HepG2 (cell line): ENCODE measurements around the gene FBLN7. TPM values are rescaled to one million over a fixed set of nuclear protein-coding genes. Genes with fewer than 3 reads are reported as not detected.
A peak's percentile ranks its signal among the peaks of the same experiment; 100 is the strongest.

Experiments used
- CHD4 ChIP-seq: fragments of 200-600 bp; sonication (generic); IDR thresholded peaks from 2 replicates; pipeline ENCODE4 v1.7.0; 2017; ENCODE audit warnings: mild to moderate bottlenecking, low read length, borderline replicate concordance
- GATAD1 ChIP-seq: IDR thresholded peaks from 2 replicates; pipeline ENCODE4 v1.6.1; 2016; ENCODE audit warnings: missing genetic modification reagents, missing compliant biosample characterization
- GRHL1 ChIP-seq: sonication (generic); formaldehyde crosslinking; conservative IDR thresholded peaks from 2 replicates; pipeline ENCODE4 v1.8.0; 2022; ENCODE audit warnings: missing genetic modification reagents
- HOXA9 ChIP-seq: sonication (generic); formaldehyde crosslinking; IDR thresholded peaks from 2 replicates; pipeline ENCODE4 v1.8.1; 2022; ENCODE audit warnings: missing genetic modification reagents, mild to moderate bottlenecking, moderate library complexity, borderline replicate concordance
- MIER3 ChIP-seq: IDR thresholded peaks from 2 replicates; pipeline ENCODE4 v1.6.1; 2016; ENCODE audit warnings: missing compliant biosample characterization, borderline replicate concordance
- NCOA5 ChIP-seq: sonication (generic); formaldehyde crosslinking; IDR thresholded peaks from 2 replicates; pipeline ENCODE4 v1.4.0; 2020; ENCODE audit warnings: missing genetic modification reagents
- NKX3-1 ChIP-seq: sonication (generic); formaldehyde crosslinking; IDR thresholded peaks from 2 replicates; pipeline ENCODE4 v1.5.0; 2020; ENCODE audit warnings: missing genetic modification reagents
- POLR2AphosphoS2 ChIP-seq: IDR thresholded peaks from 2 replicates; pipeline ENCODE4 v1.6.1; 2011; ENCODE audit warnings: low read depth, low read length, improper control_type of control experiment
- PREB ChIP-seq: sonication (generic); formaldehyde crosslinking; IDR thresholded peaks from 2 replicates; pipeline ENCODE4 v1.4.0; 2020; ENCODE audit warnings: missing genetic modification reagents
- RARA ChIP-seq: IDR thresholded peaks from 2 replicates; pipeline ENCODE4 v1.6.1; 2016; ENCODE audit warnings: missing genetic modification reagents, missing compliant biosample characterization
- SAP130 ChIP-seq: IDR thresholded peaks from 2 replicates; pipeline ENCODE4 v1.6.1; 2016; ENCODE audit warnings: low read depth
- SUZ12 ChIP-seq: fragments of 150-350 bp; IDR thresholded peaks from 2 replicates; pipeline ENCODE4 v1.6.1; 2014; ENCODE audit warnings: low read depth, low read length
- SYNCRIP ChIP-seq: fragments of 200-400 bp; formaldehyde crosslinking; IDR thresholded peaks from 2 replicates; pipeline ENCODE4 v1.6.1; 2018; ENCODE audit warnings: mild to moderate bottlenecking, low read depth, low read length; ENCODE audit not compliant: insufficient read depth
- TCF7 ChIP-seq: sonication (generic); IDR thresholded peaks from 2 replicates; pipeline ENCODE4 v1.6.1; 2016; ENCODE audit warnings: antibody characterized with exemption, low read depth
- THAP11 ChIP-seq: IDR thresholded peaks from 2 replicates; pipeline ENCODE4 v1.6.1; 2016; ENCODE audit warnings: missing biosample characterization, missing genetic modification reagents
- TRIM24 ChIP-seq: sonication (generic); formaldehyde crosslinking; IDR thresholded peaks from 2 replicates; pipeline ENCODE4 v1.8.0; 2022; ENCODE audit warnings: mild to moderate bottlenecking, missing genetic modification reagents
- YY1 ChIP-seq: IDR thresholded peaks from 2 replicates; pipeline ENCODE4 v1.6.1; 2011; ENCODE audit warnings: low read length, low read depth, moderate library complexity, mild to moderate bottlenecking; ENCODE audit not compliant: insufficient read depth, insufficient replicate concordance
- ZBTB44 ChIP-seq: sonication (generic); formaldehyde crosslinking; IDR thresholded peaks from 2 replicates; pipeline ENCODE4 v1.4.0; 2020; ENCODE audit warnings: missing genetic modification reagents
- ZNF207 ChIP-seq: fragments of 450-650 bp; IDR thresholded peaks from 2 replicates; pipeline ENCODE4 v1.6.1; 2016; ENCODE audit warnings: antibody characterized with exemption, borderline replicate concordance
- ZNF292 ChIP-seq: sonication (generic); formaldehyde crosslinking; IDR thresholded peaks from 2 replicates; pipeline ENCODE4 v1.8.1; 2022; ENCODE audit warnings: mild to moderate bottlenecking, low read depth, missing genetic modification reagents, borderline replicate concordance
- ZNF766 ChIP-seq: sonication (generic); formaldehyde crosslinking; IDR thresholded peaks from 2 replicates; pipeline ENCODE4 v1.5.0; 2020; ENCODE audit warnings: missing genetic modification reagents, borderline replicate concordance
- ZNF790 ChIP-seq: sonication (generic); formaldehyde crosslinking; IDR thresholded peaks from 2 replicates; pipeline ENCODE4 v1.8.0; 2022; ENCODE audit warnings: missing genetic modification reagents, mild to moderate bottlenecking, borderline replicate concordance
- ZNF850 ChIP-seq: sonication (generic); formaldehyde crosslinking; conservative IDR thresholded peaks from 2 replicates; pipeline ENCODE4 v1.9.0; 2021; ENCODE audit warnings: mild to moderate bottlenecking, missing genetic modification reagents
- ZSCAN21 ChIP-seq: sonication (generic); formaldehyde crosslinking; IDR thresholded peaks from 2 replicates; pipeline ENCODE4 v1.8.0; 2022; ENCODE audit warnings: mild to moderate bottlenecking, missing genetic modification reagents, moderate library complexity, borderline replicate concordance
- polyA plus RNA-seq, 8 experiments: library from polyadenylated mRNA; depleted of rRNA in 3 of 8; stranded (reverse) in 7 of 8; unstranded in 1 of 8; fragments of >200 nt; fragmentation: Illumina TruSeq in 4 of 8; extraction: Trizol in 4 of 8; gene quantifications; 2 replicates each; pipeline versions ENCODE4 v1.2.1 to v1.2.3, GENCODE V29; 2011 to 2016; ENCODE audit warnings: low read depth in 4 of 8, missing spikeins in 1 of 8, mixed read lengths in 1 of 8; ENCODE audit not compliant: insufficient read depth in 1 of 8
- total RNA-seq, 5 experiments: library from RNA; depleted of rRNA; stranded (reverse); fragments of >200 nt; fragmentation: Illumina TruSeq; extraction: Trizol; gene quantifications; 2 replicates each; pipeline ENCODE4 v1.2.3, GENCODE V29; 2016; ENCODE audit warnings: low read depth in 1 of 5
- TF ChIP-seq, protein P1 (sequence below): sonication (generic); formaldehyde crosslinking; IDR thresholded peaks from 2 replicates; pipeline ENCODE4 v1.5.0; 2020; ENCODE audit warnings: mild to moderate bottlenecking, missing genetic modification reagents

Gene FBLN7
- total and polyA plus RNA-seq, 2 of the 13 experiments (the other 11 are each of a cell fraction or from before 2014, with no cell fraction given) = 1.4 to 2.3 TPM

- TF ChIP-seq GRHL1 (CRISPR knock-in tag) (no peak), ZNF790 (no peak), THAP11 (no peak), NKX3-1 (CRISPR knock-in tag) (no peak), RARA (CRISPR knock-in tag) (no peak), HOXA9 (no peak), ZNF850 (CRISPR knock-in tag) (no peak), ZSCAN21 (CRISPR knock-in tag) (peak; percentile 62; the same call in 1 of the 2 replicates), GATAD1 (CRISPR knock-in tag) (no peak), CHD4 (no peak), ZNF292 (CRISPR knock-in tag) (peak; percentile 65; the same call in 1 of the 2 replicates), POLR2AphosphoS2 (no peak), YY1 (no peak), ZNF766 (0 out of 2 replicates have a peak, but pooled peaks have one; percentile 27), SUZ12 (no peak), PREB (CRISPR knock-in tag) (no peak), ZNF207 (no peak), NCOA5 (CRISPR knock-in tag) (no peak), ZBTB44 (CRISPR knock-in tag) (no peak), TRIM24 (CRISPR knock-in tag) (no peak), SYNCRIP (no peak), SAP130 (CRISPR knock-in tag) (peak; percentile 53), TCF7 (no peak), MIER3 (CRISPR knock-in tag) (no peak)
- TF ChIP-seq, protein P1, sequence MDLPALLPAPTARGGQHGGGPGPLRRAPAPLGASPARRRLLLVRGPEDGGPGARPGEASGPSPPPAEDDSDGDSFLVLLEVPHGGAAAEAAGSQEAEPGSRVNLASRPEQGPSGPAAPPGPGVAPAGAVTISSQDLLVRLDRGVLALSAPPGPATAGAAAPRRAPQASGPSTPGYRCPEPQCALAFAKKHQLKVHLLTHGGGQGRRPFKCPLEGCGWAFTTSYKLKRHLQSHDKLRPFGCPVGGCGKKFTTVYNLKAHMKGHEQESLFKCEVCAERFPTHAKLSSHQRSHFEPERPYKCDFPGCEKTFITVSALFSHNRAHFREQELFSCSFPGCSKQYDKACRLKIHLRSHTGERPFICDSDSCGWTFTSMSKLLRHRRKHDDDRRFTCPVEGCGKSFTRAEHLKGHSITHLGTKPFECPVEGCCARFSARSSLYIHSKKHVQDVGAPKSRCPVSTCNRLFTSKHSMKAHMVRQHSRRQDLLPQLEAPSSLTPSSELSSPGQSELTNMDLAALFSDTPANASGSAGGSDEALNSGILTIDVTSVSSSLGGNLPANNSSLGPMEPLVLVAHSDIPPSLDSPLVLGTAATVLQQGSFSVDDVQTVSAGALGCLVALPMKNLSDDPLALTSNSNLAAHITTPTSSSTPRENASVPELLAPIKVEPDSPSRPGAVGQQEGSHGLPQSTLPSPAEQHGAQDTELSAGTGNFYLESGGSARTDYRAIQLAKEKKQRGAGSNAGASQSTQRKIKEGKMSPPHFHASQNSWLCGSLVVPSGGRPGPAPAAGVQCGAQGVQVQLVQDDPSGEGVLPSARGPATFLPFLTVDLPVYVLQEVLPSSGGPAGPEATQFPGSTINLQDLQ (CRISPR knock-in tag) = no peak; the same call in 1 of the 2 replicates
Observed at GRCh38 chr2:112137516-112138158, 548 bp upstream of the FBLN7 start (continued).
